ENCODE measurements around the gene TNNT1. TPM values are rescaled to one million over a fixed set of nuclear protein-coding genes. Genes with fewer than 3 reads are reported as not detected.
A peak's percentile ranks its signal among the peaks of the same experiment; 100 is the strongest.
"Not testable (repeated sequence)": the region's sequence is repeated elsewhere in the genome, so short reads cannot be mapped to it uniquely, and the experiment has no call there.

Gene TNNT1
- total RNA-seq, 1 donor = not detected

DNA sequence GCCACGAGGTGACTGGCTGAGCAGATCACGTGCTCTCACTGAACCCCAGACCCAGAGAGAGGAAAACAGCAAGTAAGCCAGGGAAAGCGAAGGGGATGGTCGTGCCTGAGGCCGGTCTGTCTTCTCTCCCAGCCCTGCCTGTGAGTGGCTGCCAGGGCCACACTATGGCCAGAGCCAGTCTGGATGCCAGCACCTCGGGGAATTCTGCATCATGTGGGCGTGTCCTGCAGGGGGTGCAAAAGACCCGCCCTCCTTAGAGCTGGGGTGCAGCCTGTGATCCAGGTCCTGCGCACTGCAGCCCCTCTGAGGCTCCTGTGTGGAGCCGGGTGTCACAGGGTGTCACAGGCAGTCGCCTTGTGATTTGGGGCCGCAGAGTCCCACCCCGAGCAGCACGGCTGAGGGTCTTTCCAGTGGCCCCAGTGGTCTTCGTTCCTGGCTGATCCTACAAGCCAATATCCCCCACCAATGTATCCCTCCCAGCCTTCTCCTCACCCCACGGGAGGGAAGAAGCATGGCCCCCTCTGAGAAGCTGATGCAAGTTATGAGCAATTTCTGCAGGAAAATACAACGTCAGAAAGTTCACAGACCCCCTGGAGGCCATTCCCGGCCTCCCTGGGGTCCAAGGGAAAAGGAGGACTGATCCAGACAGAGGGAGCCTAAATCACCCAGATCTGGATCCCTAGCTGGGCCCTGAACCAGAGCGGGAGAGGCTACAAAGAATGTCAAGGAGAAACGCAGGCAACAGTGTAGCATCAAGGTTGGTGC is 39.3 kb downstream of the TNNT1 start:
- Histone ChIP-seq H3K27me3 (ENCODE audit: insufficient read depth, low read length) (no peaks in the 10 kb centered on the region), H3K36me3 (ENCODE audit: insufficient read depth, low read length) (peaks cover 15% of the 10 kb centered on the region), H3K4me1 (ENCODE audit: insufficient read depth, low read length) (no peaks in the 10 kb centered on the region), H3K4me2 (ENCODE audit: insufficient read depth, low read length) (no peak overlapping the region), H4K20me1 (ENCODE audit: insufficient read depth, low read length) (peaks cover 45% of the 10 kb centered on the region), H3K9me3 (ENCODE audit: low read depth, low read length) (no peaks in the 10 kb centered on the region), H3K4me3 (ENCODE audit: insufficient read depth, low read length) (no peak overlapping the region), H3K79me2 (ENCODE audit: insufficient read depth, low read length) (peaks cover 78% of the 10 kb centered on the region), H2AFZ (ENCODE audit: low read length) (no peak overlapping the region), H3K27ac (ENCODE audit: low read depth, low read length) (no peak overlapping the region)
- TF ChIP-seq, protein P1, sequence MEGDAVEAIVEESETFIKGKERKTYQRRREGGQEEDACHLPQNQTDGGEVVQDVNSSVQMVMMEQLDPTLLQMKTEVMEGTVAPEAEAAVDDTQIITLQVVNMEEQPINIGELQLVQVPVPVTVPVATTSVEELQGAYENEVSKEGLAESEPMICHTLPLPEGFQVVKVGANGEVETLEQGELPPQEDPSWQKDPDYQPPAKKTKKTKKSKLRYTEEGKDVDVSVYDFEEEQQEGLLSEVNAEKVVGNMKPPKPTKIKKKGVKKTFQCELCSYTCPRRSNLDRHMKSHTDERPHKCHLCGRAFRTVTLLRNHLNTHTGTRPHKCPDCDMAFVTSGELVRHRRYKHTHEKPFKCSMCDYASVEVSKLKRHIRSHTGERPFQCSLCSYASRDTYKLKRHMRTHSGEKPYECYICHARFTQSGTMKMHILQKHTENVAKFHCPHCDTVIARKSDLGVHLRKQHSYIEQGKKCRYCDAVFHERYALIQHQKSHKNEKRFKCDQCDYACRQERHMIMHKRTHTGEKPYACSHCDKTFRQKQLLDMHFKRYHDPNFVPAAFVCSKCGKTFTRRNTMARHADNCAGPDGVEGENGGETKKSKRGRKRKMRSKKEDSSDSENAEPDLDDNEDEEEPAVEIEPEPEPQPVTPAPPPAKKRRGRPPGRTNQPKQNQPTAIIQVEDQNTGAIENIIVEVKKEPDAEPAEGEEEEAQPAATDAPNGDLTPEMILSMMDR (IDR thresholded peaks at IDR 0.05; ENCODE audit: extremely low read depth, low read depth, low read length) = no peak
- peak; percentile 60 for DNase-seq (ENCODE audit: insufficient read length, low spot score, missing footprints)

DNA sequence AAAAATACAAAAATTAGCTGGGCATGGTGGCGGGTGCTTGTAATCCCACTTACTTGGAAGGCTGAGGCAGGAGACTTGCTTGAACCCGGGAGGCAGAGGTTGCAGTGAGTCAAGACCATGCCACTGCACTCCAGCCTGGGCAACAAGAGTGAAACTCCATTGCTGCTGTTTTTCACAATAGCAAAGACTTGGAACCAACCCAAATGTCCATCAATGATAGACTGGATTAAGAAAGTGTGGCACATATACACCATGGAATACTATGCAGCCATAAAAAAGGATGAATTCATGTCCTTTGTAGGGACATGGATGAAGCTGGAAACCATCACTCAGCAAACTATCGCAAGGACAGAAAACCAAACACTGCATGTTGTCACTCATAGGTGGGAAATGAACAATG is 41.8 kb downstream of the TNNT1 start:
- Histone ChIP-seq H3K36me3 (ENCODE audit: insufficient read depth, low read length) (peaks cover 30% of the 10 kb centered on the region), H3K79me2 (ENCODE audit: insufficient read depth, low read length) (peaks cover 65% of the 10 kb centered on the region), H4K20me1 (ENCODE audit: insufficient read depth, low read length) (peaks cover 28% of the 10 kb centered on the region)
- not testable (repeated sequence) for H3K9me3 ChIP-seq (ENCODE audit: low read depth, low read length); DNase-seq (ENCODE audit: insufficient read length, low spot score, missing footprints); H3K27me3 ChIP-seq (ENCODE audit: insufficient read depth, low read length); H3K4me2 ChIP-seq (ENCODE audit: insufficient read depth, low read length); H3K27ac ChIP-seq (ENCODE audit: low read depth, low read length); H2AFZ ChIP-seq (ENCODE audit: low read length); H3K4me3 ChIP-seq (ENCODE audit: insufficient read depth, low read length); H3K4me1 ChIP-seq (ENCODE audit: insufficient read depth, low read length)

DNA sequence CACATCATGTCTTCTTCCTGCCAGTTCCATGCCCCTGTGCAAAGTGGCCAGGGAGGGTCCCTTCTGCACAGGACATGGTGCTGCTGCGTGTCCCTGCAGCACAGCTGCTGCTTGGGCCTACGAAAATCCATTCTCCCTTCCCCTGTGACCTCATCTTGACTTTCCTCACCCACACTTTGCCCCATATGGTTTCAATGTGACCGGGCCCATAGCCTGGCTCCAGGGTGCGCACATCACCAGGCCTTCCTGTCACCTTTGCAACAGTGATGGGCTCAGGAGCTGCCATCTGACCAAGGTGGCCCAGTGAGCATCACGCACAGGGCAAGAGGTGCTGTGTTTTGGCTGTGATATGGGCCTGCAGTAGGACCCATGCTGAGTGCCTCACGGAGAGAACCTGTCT is 42.4 kb downstream of the TNNT1 start:
- Histone ChIP-seq H3K27ac (ENCODE audit: low read depth, low read length) (no peak overlapping the region), H3K79me2 (ENCODE audit: insufficient read depth, low read length) (peaks cover 60% of the 10 kb centered on the region), H4K20me1 (ENCODE audit: insufficient read depth, low read length) (peaks cover 23% of the 10 kb centered on the region), H3K4me1 (ENCODE audit: insufficient read depth, low read length) (no peaks in the 10 kb centered on the region), H3K9me3 (ENCODE audit: low read depth, low read length) (peaks cover 3% of the 10 kb centered on the region), H2AFZ (ENCODE audit: low read length) (no peak overlapping the region), H3K27me3 (ENCODE audit: insufficient read depth, low read length) (no peaks in the 10 kb centered on the region), H3K4me2 (ENCODE audit: insufficient read depth, low read length) (no peak overlapping the region), H3K4me3 (ENCODE audit: insufficient read depth, low read length) (no peak overlapping the region), H3K36me3 (ENCODE audit: insufficient read depth, low read length) (peaks cover 33% of the 10 kb centered on the region)
- no peak for DNase-seq (ENCODE audit: insufficient read length, low spot score, missing footprints)
- TF ChIP-seq, protein P1 (IDR thresholded peaks at IDR 0.05; ENCODE audit: extremely low read depth, low read depth, low read length) = no peak

DNA sequence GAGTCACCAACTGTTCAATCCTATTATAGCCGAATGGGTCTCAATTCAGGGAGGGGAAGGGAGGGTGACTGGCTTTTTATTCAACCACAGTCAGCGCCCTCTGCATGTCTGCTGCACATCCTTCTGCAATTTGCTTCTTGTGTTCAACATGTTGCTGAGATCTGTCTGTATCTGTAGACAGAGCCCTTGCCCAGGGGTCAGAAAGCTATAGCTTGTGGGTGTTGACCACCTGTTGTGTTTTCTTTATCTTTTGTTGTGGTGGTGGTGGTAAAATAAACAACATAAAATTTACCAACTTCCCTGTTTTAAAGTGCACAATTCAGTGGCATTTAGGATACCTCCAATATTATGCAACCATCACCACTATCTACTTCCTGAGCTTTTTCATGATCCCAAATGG is 43.8 kb downstream of the TNNT1 start:
- H3K27me3 ChIP-seq (ENCODE audit: insufficient read depth, low read length) = no peaks in the 10 kb centered on the region
- no peak overlapping the region for H3K4me2 ChIP-seq (ENCODE audit: insufficient read depth, low read length)
- DNase-seq (ENCODE audit: insufficient read length, low spot score, missing footprints) = peak; percentile 69
- H3K79me2 ChIP-seq (ENCODE audit: insufficient read depth, low read length) = peaks cover 55% of the 10 kb centered on the region
- no peaks in the 10 kb centered on the region for H3K4me1 ChIP-seq (ENCODE audit: insufficient read depth, low read length)
- peaks cover 19% of the 10 kb centered on the region for H4K20me1 ChIP-seq (ENCODE audit: insufficient read depth, low read length)
- peaks cover 3% of the 10 kb centered on the region for H3K9me3 ChIP-seq (ENCODE audit: low read depth, low read length)
- H3K4me3 ChIP-seq (ENCODE audit: insufficient read depth, low read length) = no peak overlapping the region
- no peak overlapping the region for H2AFZ ChIP-seq (ENCODE audit: low read length)
- TF ChIP-seq, protein P1 (IDR thresholded peaks at IDR 0.05; ENCODE audit: extremely low read depth, low read depth, low read length) = no peak
- no peak overlapping the region for H3K27ac ChIP-seq (ENCODE audit: low read depth, low read length)
- peaks cover 37% of the 10 kb centered on the region for H3K36me3 ChIP-seq (ENCODE audit: insufficient read depth, low read length)
